Activated effector memory CD4-positive, alpha-beta T cell treated with Interleukin-2 at 50 U/mL for 16 hours (primary cell): ENCODE data around the gene B4GALT7.
A peak's percentile ranks its signal among the peaks of the same experiment; 100 is the strongest.

Experiments used
- DNase-seq: peaks from one replicate; pipeline ENCODE4 v3.0.0-alpha.2; 2020

Gene B4GALT7

GRCh38 chr5:177594071-177594470, 5.9 kb upstream of the B4GALT7 start:
- DNase-seq: no peak

DNA sequence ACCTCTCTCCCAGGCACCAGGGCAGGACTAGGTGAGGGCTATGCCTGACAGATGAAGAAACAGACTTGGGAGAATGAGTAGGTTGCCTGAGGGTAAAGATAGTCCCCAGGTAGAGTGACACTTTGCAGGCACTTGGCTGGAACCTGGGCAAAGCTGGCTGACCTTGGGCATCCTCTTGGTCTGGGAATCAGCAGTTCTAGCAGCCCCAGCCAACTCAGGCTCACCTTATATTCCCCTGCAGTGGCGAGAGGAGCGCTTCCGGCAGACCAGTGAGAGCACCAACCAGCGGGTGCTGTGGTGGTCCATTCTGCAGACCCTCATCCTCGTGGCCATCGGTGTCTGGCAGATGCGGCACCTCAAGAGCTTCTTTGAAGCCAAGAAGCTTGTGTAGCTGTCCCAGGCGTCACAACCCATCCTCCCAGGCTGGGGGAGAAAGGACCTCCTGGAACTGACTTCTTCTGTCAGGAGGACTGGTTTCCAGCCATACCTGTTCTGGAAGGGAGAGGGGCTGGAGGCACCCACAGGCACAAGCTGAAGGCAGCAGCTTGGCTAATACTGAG, 4.8 kb upstream of the B4GALT7 start:
- DNase-seq: no peak

DNA sequence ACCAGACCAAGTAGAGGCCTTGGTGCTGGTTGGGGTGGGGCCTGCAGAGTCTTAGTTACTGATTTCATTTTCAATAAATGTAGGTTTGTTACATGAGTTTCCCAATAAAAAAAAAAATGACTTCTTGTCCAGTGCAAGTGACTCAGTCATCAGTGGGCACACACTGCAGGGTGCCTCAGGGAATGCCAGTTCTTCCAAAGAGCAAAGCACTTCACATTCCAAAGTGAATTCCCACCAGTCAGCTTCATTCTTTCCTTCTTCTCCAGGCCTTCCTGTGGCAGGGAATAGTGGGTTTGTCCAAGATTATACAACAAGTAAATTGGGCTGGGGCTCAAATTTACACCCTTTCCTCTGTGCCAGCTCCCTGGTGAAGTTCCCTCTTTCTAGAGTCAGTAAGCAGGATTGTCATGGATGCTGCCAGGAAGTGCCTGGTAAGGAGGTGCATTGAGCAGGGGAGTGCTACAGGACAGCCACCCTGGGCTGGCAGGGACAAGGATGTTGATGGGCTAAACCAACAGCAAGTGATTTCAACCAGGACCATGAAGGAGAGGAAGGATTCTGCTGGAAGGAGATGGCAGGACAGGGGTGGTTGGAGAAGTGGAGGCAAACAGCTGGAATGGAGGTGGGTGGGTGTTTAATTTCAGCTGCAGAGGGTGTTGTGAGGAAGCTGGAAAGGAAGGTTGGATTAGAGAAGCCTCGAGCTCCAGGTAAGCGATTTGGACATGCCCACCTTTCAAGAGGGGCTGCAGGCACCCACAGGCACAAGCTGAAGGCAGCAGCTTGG, 3.7 kb upstream of the B4GALT7 start:
- DNase-seq: no peak

GRCh38 chr5:177596775-177597238, 3.1 kb upstream of the B4GALT7 start:
- no peak for DNase-seq

DNA sequence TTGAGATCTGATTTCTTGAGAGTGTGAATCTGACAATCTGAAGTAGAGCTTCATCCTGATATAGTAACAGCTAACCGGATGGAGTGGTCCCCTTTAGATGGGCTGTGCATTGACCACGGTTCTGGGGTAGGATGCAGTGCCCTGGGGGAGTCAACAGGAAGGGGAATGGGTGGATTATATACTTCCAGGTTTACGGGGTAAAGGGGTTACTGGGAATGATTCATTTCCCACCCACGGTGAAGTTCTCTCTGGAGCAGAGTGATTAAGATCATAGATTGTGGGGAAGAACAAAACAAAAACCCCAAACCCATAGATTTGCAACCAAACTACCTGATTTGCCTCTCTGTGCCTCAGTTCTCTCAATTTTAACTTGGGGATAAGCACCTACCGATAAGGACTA, 1.5 kb upstream of the B4GALT7 start:
- DNase-seq: no peak

DNA sequence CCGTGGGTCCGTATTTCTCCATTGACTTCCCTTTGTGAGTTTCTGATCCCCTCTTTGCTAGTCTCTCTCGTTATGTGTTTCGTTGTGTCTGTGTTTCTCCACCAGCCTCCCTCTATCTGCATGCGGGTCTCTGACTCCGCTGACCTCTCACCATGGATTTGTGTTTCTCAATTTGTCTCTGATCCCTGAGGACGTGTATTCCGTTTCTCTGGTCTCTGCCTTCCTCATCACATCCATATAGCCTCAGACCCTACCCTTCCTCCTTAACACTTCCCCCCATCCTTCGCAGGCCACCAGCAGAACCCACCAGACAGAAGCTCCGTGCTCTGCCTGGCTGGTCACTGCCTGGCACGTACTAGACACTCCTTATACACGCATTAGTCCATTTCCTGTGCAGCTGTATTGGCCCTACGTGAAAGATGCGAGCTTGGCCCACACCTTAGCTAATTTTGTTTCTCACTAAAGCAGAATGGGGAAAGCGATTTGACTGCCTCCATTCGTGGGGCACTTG, 631 bp downstream of the B4GALT7 start:
- DNase-seq: no peak

DNA sequence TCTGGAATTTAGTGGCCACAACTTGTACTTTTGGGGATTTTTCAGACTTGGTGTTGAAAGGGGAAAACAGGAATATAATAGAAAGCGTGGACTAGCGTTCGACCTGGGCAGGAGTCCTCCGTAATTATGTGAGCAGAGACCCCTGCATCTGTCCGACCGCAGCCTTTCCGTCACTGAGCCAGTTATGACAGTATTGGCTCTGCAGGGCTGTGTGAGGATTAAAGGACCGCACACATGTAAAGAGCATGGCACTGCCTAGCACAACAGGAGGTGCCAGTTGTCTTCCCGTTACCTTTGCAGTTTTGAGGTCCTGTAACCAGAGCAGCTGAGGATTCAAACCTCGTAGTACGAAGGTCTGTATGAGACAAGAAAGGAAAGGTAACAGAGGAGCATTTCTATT, 1.2 kb downstream of the B4GALT7 start:
- DNase-seq: no peak

DNA sequence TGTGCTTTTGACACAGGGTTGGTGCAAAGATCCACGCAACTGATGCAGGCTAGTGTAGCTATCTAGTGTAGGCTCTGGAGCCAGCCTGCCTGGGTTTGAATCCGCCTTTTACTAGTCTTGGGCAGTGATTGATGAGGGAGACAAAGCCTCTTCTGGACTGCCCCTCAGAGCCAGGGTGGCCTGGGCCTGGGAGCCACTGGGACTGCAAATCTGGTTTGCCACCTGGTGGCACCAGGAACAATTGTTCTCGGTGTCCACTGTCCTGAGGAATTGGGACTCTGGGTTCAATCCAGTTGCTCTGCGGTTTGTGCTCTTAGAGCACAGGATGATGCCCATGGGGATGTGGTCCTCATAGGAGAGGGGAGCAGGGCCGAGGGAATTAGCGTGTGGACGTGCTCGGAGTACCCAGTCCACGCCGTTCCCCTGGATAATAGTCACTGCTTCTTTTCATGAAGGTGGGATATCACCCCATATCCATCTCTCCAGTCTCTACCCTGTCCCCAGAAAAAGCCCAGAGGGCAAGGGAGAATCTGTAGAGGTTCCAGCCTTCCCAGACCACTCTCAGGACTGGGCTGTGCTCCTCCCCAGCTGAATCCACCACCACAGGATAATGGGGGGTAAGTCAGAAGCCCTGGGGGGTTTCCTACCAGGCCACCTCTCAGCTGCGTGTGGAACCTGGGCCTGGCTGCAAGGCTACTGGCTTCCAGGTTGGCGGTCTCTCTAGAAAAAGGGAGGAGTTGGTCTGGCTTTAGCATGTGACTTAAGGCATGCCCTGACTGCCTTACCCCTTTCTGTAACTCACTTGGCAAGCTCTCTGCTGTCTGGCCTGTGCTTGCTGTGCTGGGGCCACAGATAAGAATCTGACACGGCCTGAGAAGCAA, 1.9 kb downstream of the B4GALT7 start:
- no peak for DNase-seq

GRCh38 chr5:177602458-177602830, 2.5 kb downstream of the B4GALT7 start:
- no peak for DNase-seq

- DNase-seq: no peak
These were observed 3.7 kb downstream of the B4GALT7 start for GRCh38 chr5:177603631-177604030.

DNA sequence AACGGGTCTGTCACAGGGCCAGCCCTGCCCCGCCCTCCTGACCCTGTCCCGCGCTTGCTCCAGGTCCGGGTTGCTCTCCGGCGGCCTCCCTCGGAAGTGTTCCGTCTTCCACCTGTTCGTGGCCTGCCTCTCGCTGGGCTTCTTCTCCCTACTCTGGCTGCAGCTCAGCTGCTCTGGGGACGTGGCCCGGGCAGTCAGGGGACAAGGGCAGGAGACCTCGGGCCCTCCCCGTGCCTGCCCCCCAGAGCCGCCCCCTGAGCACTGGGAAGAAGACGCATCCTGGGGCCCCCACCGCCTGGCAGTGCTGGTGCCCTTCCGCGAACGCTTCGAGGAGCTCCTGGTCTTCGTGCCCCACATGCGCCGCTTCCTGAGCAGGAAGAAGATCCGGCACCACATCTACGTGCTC, 4.2 kb downstream of the B4GALT7 start:
- no peak for DNase-seq

DNA sequence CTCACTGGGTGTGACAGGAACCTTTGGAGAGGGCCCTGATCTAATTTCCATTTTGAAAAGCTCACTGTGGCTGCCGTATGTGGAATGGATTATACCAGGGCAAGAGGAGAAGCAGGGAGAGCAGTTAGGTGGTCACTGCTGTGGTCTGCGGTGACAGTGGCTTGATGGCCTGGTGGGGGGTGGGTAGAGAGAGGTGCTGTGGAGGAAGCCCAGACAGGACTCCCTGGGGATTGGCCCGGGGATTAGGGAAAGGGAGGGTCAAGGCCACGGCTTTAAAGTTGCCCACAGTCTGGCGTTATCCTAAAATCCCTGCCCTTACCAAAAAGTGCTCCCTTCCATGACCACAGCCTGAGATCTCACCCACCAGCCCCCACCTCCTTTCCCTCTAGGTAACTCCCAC, 4.7 kb downstream of the B4GALT7 start:
- no peak for DNase-seq

- DNase-seq: no peak
These were observed 5.1 kb downstream of the B4GALT7 start for GRCh38 chr5:177605078-177605477.

DNA sequence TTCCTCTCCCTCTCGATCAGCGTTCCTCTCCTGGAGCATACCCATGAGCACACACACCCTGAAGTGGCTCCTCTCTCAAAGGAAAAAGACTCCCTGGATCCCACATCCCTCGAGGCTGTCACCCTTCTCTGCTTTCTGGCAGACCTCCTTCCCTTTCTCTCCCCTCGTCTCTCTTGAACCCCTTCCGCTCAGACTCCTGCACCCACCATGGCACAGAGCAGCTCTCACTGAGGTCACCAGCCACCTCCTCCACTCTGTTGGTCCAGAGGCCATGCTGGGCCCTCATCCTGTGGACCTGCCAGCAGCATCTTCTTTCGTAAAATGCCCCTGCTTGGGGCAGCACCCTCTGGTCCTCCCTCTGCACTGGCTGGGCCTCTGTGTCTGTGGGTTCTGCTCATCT, 5.7 kb downstream of the B4GALT7 start:
- no peak for DNase-seq

DNA sequence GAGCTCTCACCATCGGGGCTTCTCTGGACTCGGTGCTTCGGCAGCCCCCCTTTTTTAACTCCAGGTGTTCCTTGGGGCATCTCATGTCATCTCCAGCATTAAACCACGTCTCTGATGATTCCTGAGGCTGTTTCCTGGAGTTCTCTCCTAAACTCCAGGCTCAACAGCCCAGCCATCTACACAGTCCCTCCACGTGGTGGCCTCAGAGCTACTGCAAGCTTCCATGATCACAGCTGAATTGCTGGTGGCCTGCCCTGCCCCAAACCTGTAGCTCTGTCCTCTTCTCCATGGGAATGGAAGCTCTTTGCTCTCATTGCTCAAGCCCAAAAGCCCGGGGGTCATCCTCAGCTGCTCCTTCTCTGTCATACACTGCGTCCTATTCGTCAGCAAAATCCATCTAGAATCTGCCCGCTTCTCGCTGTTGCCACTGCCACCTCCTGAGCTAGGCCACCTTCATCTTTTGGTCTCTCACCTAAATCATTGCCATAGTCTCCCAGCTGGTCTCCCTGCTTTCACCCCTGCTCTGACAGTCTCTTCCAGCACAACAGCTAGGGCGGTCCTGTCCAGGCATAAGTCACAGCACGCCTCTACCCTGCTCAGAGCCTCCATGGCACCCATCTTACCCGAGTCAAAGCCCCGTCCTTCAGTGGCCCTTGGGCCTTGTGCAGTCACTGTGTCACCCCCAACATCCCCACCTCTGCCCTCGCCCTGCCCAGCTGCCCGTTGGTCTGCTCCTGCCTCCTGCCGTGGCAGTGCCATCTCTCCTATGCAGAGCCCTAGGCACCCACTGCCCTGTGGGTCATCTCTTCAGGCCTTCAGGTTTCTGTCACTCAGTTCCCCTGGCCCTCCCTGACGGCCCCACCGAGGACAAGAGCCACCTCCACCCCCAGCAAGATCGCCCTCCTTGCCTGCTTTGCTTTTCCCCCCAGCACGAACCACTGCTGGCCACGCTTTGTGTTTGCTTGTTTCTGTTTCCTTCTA, 6.4 kb downstream of the B4GALT7 start:
- DNase-seq: no peak

DNA sequence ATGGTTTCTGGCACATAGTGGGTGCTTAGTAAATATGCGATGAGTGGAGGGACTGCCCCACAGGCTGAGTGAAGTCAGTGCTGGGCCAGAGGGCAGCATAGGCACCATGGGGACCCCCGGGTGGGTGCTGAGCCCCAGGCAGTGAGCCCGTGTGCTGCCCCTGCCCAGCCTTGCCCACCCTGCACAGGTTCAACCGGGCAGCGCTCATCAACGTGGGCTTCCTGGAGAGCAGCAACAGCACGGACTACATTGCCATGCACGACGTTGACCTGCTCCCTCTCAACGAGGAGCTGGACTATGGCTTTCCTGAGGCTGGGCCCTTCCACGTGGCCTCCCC, 7.2 kb downstream of the B4GALT7 start:
- DNase-seq: no peak

GRCh38 chr5:177607452-177608192, 7.7 kb downstream of the B4GALT7 start:
- DNase-seq: peak; percentile 37

DNA sequence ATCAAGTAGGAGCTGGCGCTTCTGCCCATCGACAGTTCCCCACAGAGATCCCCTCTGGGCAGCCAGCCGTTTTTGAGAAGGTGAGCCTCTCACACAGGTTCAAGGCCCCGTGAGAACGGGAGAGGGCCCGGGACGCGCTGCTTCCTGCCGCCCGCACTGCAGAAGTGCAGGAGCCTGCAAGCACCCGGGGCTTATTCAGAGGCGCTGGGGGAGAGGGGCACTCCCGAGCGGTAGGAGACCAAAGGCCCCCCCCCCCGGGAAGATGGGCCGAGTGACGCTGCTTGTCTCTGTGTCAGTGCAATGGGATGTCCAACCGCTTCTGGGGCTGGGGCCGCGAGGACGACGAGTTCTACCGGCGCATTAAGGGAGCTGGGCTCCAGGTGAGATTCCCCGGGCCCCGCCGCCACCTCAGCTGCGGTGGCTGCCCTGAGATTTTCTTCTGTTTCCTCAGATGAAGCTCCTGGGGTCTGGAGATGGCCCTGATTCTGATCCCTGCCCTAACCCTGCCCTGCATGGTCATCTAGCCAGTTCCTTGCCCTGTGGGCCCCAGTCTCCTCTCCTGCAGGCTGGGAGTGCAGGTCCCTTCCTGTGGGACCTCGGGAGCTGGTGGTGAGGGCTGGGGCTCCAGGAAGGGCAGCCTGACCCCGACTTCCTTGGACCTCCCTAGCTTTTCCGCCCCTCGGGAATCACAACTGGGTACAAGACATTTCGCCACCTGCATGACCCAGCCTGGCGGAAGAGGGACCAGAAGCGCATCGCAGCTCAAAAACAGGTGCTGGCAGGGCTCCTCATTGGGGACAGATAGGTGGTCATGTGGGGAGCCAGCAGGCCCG, 8.5 kb downstream of the B4GALT7 start:
- DNase-seq: no peak

- DNase-seq: no peak
These were observed 9.4 kb downstream of the B4GALT7 start for GRCh38 chr5:177609076-177610059.
